Heart left ventricle (tissue), 13 donors: ENCODE results near the gene IRF3.
A peak's percentile ranks its signal among the peaks of the same experiment; 100 is the strongest.

ENCODE experiments used
- CTCF ChIP-seq, 12 donors: fragments of 200-600 bp; sonication (generic) in 4 of 12; IDR thresholded peaks; one replicate each; pipeline versions ENCODE4 v1.5.0 to v1.8.0; 2018 to 2022; ENCODE audit warnings: antibody characterized with exemption in 12 of 12, mild to moderate bottlenecking in 5 of 12
- POLR2A ChIP-seq, 2 donors: fragments of 450-650 bp; IDR thresholded peaks; one replicate each; pipeline ENCODE4 v1.6.1; 2017; ENCODE audit warnings: antibody characterized with exemption in 2 of 2, mild to moderate bottlenecking in 2 of 2, moderate library complexity in 2 of 2
- donor health status: ischemic (EF 13 %, LVEDD 7.1; RV severe dilation, severe dysfunction).
- donor health status: DM: no; HTN: yes; CAD: no.
- donor health status: DM: no; HTN: no; CAD: no.
- donor health status: ischemic (EF 25% LVEDD 6.9; RV normal size, moderate dysfunction).
- donor health status: ischemic (EF 25% LVEDD 5.7; RV mildly dilated, moderate dysfunction).
- donor health status: ischemic (EF 35%, LVEDD 5.7; RV mildly dilated, moderate dysfunction).
- donor health status: nonischemic (EF 11% LVEDD 7.7; RV severe dilation, severe dysfunction).
- donor health status: DM: yes; HTN: yes; CAD: no.
- donor health status: PGD.
- donor health status: ischemic (EF 29% LVEDD 5.4; RV normal size, mild dysfunction).
- donor health status: nonischemic (EF 23%, LVEDD 6.1; RV moderate dilation, normal function).

- no peak for TF ChIP-seq POLR2A (IDR thresholded peaks at IDR 0.05)
- peak in 1 of 12 donors; percentile 31 for TF ChIP-seq CTCF (IDR thresholded peaks at IDR 0.05)
Measured at GRCh38 chr19:49690079-49690655, 24.5 kb upstream of the IRF3 start.
